ENCODE data around the gene TXNDC5.

TXNDC5 gene

DNA sequence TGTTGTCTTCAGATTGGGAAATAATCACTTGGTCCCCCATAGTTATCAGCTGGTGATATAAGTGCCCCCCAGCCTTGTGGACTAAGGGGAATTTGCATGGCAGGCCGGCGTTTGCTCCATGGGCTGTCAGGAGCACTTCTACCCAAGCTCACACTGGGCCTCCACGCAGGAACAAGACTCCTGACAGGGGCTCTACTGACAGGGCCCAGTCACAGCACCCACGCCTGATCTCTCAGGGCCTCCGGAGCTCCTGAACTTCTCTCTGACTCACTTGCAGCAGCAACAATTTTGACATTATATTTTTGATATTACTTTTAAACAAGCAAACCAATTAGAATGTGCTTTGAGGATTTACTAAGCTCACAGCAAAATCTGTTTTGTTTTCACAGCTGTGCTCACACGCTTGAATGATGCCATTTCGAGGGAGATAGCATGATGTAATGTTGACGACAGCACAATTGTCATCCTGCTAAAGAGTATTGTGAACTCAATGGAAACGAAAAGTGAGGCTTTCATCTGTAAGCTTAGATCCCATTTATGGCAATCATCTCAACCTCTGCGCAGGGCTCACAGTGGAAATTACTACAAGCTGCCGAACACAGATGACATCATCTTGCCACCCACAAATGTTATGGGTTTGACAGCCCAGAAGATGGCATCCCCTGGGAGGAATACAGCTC lies 28.7 kb upstream of the TXNDC5 start:
- Histone ChIP-seq H3K9ac (peak overlapping the region in 9 of 11 experiments; percentile 2 to 63 (median 39); a peak in 10 of 22 replicates), H3K4me1 (peaks cover 32 to 38% (median 35%) of the 10 kb centered on the region in 10 experiments), H3K36me3 (no peaks in the 10 kb centered on the region), H4K20me1 (no peaks in the 10 kb centered on the region), H3K27me3 (no peaks in the 10 kb centered on the region), H3K27ac (peak overlapping the region; percentile 28 to 75 (median 62); a peak in 19 of 22 replicates), H3K9me3 (replicated peaks in 1 of 11) (peaks cover 0 to 8% (median 0%) of the 10 kb centered on the region in 11 experiments; a peak in 3 of 22 replicates), H3K4me2 (peak overlapping the region; percentile 68 to 90 (median 85)), H3K4me3 (peak overlapping the region in 4 of 10 experiments; percentile 1 to 18 (median 11); a peak in 3 of 20 replicates)
- TF ChIP-seq Cebpa-rat (IDR thresholded peaks at IDR 0.05) = no peak

DNA sequence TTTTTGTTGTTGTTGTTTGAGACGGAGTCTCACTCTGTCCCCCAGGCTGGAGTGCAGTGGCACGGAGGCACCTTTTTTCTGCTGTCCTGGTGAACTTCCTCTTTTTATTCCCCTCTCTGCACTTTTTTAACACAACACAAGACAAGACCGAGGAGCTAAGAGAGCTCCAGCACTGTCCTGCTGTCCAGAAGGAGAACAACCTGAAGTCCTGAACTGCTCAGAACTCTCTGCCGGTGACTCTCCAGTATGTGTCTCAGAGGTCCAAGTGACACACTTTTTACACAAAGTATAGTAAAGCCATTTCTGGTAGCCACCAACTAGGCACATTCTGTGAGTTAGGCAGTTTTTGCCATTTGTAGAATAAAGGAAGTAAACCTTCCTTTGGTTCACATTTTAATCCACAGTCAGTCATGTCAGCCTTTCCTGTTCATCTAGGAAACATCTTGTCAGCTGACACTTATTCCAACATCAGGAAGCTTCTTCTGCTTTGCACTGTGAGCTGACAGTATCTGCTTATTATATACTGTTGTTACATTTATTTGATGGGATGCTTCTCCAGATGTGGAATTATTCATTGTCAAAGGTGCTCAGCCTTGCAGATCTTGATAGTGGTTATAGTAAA lies 28.1 kb upstream of the TXNDC5 start:
- H3K9ac ChIP-seq = peak overlapping the region in 6 of 11 experiments; percentile 7 to 63 (median 42); a peak in 9 of 22 replicates
- peaks cover 0 to 8% (median 0%) of the 10 kb centered on the region in 11 experiments; a peak in 3 of 22 replicates for H3K9me3 ChIP-seq (replicated peaks in 1 of 11)
- H3K27ac ChIP-seq = peak overlapping the region; percentile 34 to 75 (median 62); a peak in 20 of 22 replicates
- H3K36me3 ChIP-seq = no peaks in the 10 kb centered on the region
- H4K20me1 ChIP-seq = no peaks in the 10 kb centered on the region
- H3K4me2 ChIP-seq = peak overlapping the region; percentile 68 to 90 (median 85)
- no peaks in the 10 kb centered on the region for H3K27me3 ChIP-seq
- no peak overlapping the region for H3K4me3 ChIP-seq
- H3K4me1 ChIP-seq = peaks cover 32 to 38% (median 35%) of the 10 kb centered on the region in 10 experiments
- no peak for TF ChIP-seq Cebpa-rat (IDR thresholded peaks at IDR 0.05)

DNA sequence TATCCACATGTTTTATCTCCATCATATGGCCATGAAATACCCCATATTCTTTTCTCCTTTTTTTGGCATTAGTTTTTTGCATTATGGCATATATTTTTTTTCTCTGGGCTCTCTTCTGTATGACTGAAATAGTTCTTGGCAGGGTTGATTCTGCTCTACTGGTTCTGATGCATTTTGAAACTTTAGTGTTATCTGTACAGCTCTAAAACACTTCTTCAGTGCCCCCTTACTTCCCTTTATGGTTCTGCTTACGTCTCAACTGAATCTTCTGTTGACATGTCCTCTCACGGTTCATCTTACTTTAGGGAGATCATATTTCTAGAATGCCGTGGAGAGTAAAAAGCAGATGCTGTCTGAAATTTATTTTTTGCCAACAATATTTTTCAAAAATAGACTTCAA lies 23.2 kb upstream of the TXNDC5 start:
- peaks cover 6 to 11% (median 8%) of the 10 kb centered on the region in 10 experiments for H3K4me1 ChIP-seq
- H3K36me3 ChIP-seq = no peaks in the 10 kb centered on the region
- H3K27me3 ChIP-seq = no peaks in the 10 kb centered on the region
- H4K20me1 ChIP-seq = no peaks in the 10 kb centered on the region
- H3K27ac ChIP-seq = no peak overlapping the region
- no peak overlapping the region for H3K9ac ChIP-seq
- no peaks in the 10 kb centered on the region for H3K9me3 ChIP-seq (replicated peaks in 1 of 11)
- no peak for TF ChIP-seq Cebpa-rat (IDR thresholded peaks at IDR 0.05)
- no peak overlapping the region for H3K4me2 ChIP-seq
- no peak overlapping the region for H3K4me3 ChIP-seq

DNA sequence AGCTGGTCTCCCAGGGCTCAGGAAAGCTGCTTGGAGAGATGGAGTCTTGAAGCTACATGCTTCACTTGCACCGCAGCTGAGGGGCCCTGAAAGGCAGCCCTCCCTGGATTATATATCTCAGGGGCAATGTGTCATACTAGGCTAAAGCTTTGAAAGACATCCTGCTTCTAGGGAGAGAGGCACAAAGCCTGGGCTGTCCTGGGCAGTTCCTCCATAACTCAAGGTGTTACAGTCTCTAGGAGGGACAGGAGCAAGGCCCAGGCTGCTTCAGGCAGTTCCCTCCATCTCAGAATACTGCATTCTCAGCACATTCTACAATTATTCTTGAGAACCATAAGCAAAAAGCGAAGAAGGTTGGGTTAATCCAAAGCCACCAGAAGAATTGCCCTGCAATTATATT lies 22.0 kb upstream of the TXNDC5 start:
- H3K4me3 ChIP-seq = no peak overlapping the region
- no peaks in the 10 kb centered on the region for H4K20me1 ChIP-seq
- H3K27me3 ChIP-seq = no peaks in the 10 kb centered on the region
- no peaks in the 10 kb centered on the region for H3K9me3 ChIP-seq (replicated peaks in 1 of 11)
- no peaks in the 10 kb centered on the region for H3K4me1 ChIP-seq
- no peak overlapping the region for H3K4me2 ChIP-seq
- H3K27ac ChIP-seq = no peak overlapping the region
- no peaks in the 10 kb centered on the region for H3K36me3 ChIP-seq
- TF ChIP-seq Cebpa-rat (IDR thresholded peaks at IDR 0.05) = no peak
- H3K9ac ChIP-seq = no peak overlapping the region

DNA sequence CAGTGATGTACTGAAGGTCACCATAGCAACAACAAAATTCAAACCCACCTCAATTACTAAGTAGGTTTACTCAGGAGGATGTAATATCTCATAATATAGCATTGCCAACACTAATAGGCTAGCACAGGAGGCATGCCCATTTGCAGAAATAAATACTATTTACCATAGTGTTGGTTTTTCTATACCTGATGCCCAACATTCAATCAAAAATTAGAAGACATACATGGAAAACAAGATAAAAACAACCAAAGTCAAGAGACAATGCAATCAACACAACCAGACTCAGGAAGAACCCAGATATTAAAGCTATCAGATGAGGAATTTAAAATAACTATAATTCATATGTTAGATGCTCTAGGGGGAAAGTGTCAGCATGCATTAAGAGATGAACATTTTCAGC lies 14.3 kb upstream of the TXNDC5 start:
- Histone ChIP-seq H3K27ac (no peak overlapping the region), H3K9me3 (replicated peaks in 1 of 11) (peaks cover 14 to 31% (median 22%) of the 10 kb centered on the region in 11 experiments; a peak in 21 of 22 replicates)

DNA sequence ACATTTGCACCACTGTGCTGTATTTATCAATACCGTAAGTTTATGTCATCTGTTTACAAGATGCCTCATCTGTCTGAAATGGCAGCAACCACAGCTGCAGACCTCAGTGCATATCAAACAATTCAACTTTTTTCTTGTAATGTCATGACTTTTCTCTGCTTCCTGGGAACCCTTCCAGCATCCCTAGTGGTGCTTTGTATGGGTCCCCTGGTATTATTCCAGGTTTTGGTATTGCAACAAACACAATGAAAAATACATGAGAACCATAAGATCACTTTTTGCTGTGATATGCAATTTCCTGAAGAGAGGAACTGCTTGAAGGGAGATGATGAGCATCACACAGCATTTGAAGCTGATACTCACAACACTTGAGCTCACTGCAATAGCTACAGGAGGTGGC lies 12.0 kb upstream of the TXNDC5 start:
- Histone ChIP-seq H3K9me3 (replicated peaks in 1 of 11) (peaks cover 14 to 31% (median 22%) of the 10 kb centered on the region in 11 experiments; a peak in 21 of 22 replicates), H4K20me1 (no peaks in the 10 kb centered on the region), H3K9ac (no peak overlapping the region), H3K4me2 (no peak overlapping the region), H3K27me3 (no peaks in the 10 kb centered on the region), H3K27ac (no peak overlapping the region), H3K4me3 (no peak overlapping the region), H3K4me1 (peaks cover 0 to 5% (median 3%) of the 10 kb centered on the region in 10 experiments; a peak in 10 of 20 replicates), H3K36me3 (no peaks in the 10 kb centered on the region)
- no peak for TF ChIP-seq Cebpa-rat (IDR thresholded peaks at IDR 0.05)

More for the DNA sequence above, 14.3 kb upstream of the TXNDC5 start:
- Histone ChIP-seq H3K9ac (no peak overlapping the region), H3K4me3 (no peak overlapping the region), H3K4me2 (no peak overlapping the region), H3K27me3 (no peaks in the 10 kb centered on the region), H4K20me1 (no peaks in the 10 kb centered on the region), H3K4me1 (peaks cover 0 to 5% (median 0%) of the 10 kb centered on the region in 10 experiments; a peak in 1 of 20 replicates), H3K36me3 (no peaks in the 10 kb centered on the region)
- no peak for TF ChIP-seq Cebpa-rat (IDR thresholded peaks at IDR 0.05)

DNA sequence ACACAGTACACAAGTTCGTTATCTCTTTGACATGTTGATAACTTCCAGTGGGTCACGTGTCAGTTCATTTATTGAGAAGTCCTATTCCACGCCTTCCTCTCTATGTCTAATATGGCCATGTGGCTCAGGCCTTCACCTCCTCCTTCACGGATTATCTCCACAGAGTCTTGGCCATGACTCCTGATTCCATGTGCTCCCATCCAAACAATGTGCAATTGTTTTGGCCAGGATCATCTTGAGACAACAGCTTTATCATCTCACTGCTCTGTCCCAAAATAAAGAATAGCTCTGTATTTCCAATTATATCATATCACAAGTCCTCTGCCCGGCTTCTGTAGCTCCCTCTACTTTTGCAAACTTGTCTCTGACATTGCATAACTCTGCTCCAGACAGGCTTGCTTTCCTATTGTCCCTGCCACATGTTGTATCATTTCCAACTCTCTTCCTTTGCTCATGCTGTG lies 11.1 kb upstream of the TXNDC5 start:
- Histone ChIP-seq H4K20me1 (no peaks in the 10 kb centered on the region), H3K36me3 (no peaks in the 10 kb centered on the region), H3K9me3 (replicated peaks in 1 of 11) (peaks cover 14 to 28% (median 22%) of the 10 kb centered on the region in 11 experiments; a peak in 21 of 22 replicates), H3K9ac (no peak overlapping the region), H3K4me2 (no peak overlapping the region), H3K27ac (no peak overlapping the region), H3K4me1 (peaks cover 0 to 14% (median 12%) of the 10 kb centered on the region in 10 experiments; a peak in 15 of 20 replicates), H3K27me3 (no peaks in the 10 kb centered on the region), H3K4me3 (no peak overlapping the region)
- TF ChIP-seq Cebpa-rat (IDR thresholded peaks at IDR 0.05) = no peak

DNA sequence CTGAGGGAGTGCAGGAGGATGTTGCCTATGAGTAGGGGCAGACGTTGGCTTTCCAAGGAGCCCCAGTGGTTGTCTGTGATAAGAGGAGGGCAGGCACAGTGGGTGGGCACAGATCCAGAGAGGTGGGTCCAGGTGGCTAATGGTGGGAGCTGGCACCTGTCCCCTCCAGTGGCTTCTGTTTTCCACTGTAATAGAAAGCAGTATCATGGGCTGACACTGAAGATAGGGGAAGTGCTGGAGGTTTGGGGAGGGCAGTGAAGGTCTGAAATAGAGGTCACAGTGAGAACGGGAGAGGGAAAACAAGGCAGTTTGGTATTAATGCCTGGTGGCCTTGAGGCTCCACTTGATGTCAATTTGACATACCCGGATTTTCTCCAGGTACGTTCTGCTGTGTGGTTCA lies 10.5 kb upstream of the TXNDC5 start:
- no peaks in the 10 kb centered on the region for H3K27me3 ChIP-seq
- no peak overlapping the region for H3K4me2 ChIP-seq
- H3K27ac ChIP-seq = no peak overlapping the region
- no peak overlapping the region for H3K4me3 ChIP-seq
- no peak overlapping the region for H3K9ac ChIP-seq
- H3K4me1 ChIP-seq = peaks cover 2 to 21% (median 18%) of the 10 kb centered on the region in 10 experiments; a peak in 18 of 20 replicates
- no peaks in the 10 kb centered on the region for H3K36me3 ChIP-seq
- no peak for TF ChIP-seq Cebpa-rat (IDR thresholded peaks at IDR 0.05)
- no peaks in the 10 kb centered on the region for H4K20me1 ChIP-seq
- peaks cover 13 to 26% (median 22%) of the 10 kb centered on the region in 11 experiments; a peak in 21 of 22 replicates for H3K9me3 ChIP-seq (replicated peaks in 1 of 11)

DNA sequence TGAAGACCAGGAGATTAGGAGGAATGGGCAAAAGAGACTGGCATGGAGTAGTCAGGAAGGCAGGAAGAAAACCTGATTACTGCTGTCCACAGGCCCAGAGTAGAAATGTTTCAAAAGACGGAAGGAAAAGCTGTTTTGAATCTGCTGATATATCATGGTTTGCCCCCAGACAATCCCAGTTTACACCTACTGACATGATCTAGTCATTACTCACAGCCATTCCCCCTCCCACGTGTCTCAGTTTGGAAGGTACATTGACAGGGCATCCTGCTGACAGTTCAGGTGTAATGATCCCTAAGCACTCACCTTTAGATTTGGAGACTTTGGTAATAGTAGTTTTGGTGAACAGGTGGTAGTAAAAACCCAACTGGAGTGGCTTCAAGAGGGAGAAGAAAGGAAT lies 9.8 kb upstream of the TXNDC5 start:
- TF ChIP-seq Cebpa-rat (IDR thresholded peaks at IDR 0.05) = no peak

More for the DNA sequence above, 9.8 kb upstream of the TXNDC5 start:
- Histone ChIP-seq H3K4me2 (0 out of 22 replicates have a peak overlapping the region, but pooled peaks of 1 of the 11 experiments have one; percentile 10), H3K27me3 (no peaks in the 10 kb centered on the region), H3K9me3 (replicated peaks in 1 of 11) (peaks cover 8 to 23% (median 18%) of the 10 kb centered on the region in 11 experiments; a peak in 21 of 22 replicates), H4K20me1 (no peaks in the 10 kb centered on the region), H3K4me3 (no peak overlapping the region), H3K36me3 (no peaks in the 10 kb centered on the region), H3K27ac (no peak overlapping the region), H3K9ac (no peak overlapping the region), H3K4me1 (peaks cover 8 to 27% (median 24%) of the 10 kb centered on the region in 10 experiments)
